NCI-H146 (cell line): Measurements from ENCODE around the gene ACOT6.
"Not testable (repeated sequence)": the region's sequence is repeated elsewhere in the genome, so short reads cannot be mapped to it uniquely, and the experiment has no call there.

Source experiments
- DNase-seq: peaks from one replicate; lab custom pipeline; 2025; lab: John Stamatoyannopoulos, UW

Gene ACOT6, protein sequence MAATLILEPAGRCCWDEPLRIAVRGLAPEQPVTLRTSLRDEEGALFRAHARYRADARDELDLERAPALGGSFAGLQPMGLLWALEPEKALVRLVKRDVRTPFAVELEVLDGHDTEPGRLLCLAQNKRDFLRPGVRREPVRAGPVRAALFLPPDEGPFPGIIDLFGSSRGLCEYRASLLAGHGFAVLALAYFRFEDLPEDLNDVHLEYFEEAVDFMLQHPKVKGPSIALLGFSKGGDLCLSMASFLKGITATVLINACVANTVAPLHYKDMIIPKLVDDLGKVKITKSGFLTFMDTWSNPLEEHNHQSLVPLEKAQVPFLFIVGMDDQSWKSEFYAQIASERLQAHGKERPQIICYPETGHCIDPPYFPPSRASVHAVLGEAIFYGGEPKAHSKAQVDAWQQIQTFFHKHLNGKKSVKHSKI

DNA sequence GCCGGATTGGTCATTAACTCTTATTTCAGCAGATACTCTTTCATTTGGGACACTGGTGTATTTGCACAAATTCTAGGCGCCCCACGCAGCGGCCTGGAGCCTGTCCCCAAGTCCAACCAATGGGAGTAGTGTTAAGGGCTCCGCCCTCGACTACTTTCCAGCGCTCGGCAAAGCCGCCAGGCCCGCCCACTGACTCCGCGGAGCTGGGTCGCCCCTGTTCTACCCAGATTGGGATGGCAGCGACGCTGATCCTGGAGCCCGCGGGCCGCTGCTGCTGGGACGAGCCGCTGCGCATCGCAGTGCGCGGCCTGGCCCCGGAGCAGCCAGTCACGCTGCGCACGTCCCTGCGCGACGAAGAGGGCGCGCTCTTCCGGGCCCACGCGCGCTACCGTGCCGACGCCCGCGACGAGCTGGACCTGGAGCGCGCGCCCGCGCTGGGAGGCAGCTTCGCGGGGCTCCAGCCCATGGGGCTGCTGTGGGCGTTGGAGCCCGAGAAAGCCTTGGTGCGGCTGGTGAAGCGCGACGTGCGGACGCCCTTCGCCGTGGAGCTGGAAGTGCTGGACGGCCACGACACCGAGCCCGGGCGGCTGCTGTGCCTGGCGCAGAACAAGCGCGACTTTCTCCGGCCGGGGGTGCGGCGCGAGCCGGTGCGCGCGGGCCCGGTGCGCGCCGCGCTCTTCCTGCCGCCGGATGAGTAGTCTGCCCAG is at the start of gene ACOT6:
ACOT6 (plus strand) TSS at position 179 of the 707 bp plus-strand sequence; CDS start at position 234, 55 bp downstream.
- DNase-seq: peak; percentile 46

DNA sequence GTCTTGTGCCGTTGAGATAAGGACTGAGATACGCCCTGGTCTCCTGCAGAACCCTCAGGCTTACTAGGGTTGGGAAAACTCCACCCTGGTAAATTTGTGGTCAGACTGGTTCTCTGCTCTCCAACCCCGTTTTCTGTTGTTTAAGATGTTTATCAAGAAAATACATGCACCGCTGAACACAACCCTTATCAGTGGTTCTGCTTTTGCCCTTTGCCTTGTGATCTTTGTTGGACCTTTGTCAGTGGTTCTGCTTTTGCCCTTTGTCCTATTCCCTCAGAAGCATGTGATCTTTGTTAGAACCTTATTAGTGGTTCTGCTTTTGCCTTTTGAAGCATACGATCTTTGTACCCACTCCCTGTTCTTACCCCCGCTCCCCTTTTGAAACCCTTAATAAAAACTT is 49.6 kb upstream of the ACOT6 start:
- not testable (repeated sequence) for DNase-seq

DNA sequence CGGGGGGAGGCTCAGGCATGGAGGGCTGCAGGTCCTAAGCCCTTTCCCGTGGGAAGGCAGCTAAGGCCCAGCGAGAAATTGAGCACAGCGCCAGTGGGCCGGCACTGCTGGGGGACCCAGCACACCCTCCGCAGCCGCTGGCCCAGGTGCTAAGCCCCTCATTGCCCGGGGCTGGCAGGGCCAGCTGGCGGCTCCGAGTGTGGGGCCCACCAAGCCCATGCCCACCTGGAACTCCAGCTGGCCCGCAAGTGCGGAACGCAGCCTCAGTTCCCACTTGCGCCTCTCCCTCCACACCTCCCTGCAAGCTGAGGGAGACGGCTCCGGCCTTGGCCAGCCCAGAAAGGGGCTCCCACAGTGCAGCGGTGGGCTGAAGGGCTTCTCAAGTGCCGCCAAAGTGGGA is 45.9 kb upstream of the ACOT6 start:
- DNase-seq: not testable (repeated sequence)

DNA sequence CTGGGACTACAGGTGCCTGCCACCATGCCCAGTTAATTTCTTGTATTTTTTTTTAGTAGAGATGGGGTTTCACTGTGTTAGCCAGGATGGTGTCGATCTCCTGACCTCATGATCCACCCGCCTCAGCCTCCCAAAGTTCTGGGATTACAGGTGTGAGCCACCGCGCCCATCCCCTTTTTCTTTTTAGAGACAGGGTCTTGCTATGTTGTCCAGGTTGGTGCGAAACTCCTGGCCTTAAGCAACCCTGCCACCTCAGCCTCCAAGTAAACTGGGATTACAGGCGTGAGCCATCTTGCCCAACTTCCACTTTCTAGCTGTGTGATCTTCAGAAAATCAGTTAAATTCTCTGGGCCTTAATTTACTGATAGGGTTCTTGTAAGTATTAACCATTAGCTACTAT is 45.4 kb upstream of the ACOT6 start:
- not testable (repeated sequence) for DNase-seq

DNA sequence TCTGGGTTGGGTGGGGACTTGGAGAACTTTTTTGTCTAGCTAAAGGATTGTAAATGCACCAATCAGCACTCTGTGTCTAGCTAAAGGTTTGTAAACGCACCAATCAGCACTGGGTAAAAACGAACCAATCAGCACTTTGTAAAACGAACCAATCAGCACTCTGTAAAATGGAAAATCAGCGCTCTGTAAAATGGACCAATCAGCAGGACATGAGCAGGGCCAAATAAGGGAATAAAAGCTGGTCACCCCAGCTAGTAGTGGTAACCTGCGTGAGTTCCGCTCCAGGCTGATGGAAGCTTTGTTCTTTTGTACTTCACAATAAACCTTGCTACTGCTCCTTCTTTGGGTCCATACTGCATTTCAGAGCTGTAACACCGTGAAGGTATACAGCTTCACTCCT is 45.0 kb upstream of the ACOT6 start:
- DNase-seq: no peak

DNA sequence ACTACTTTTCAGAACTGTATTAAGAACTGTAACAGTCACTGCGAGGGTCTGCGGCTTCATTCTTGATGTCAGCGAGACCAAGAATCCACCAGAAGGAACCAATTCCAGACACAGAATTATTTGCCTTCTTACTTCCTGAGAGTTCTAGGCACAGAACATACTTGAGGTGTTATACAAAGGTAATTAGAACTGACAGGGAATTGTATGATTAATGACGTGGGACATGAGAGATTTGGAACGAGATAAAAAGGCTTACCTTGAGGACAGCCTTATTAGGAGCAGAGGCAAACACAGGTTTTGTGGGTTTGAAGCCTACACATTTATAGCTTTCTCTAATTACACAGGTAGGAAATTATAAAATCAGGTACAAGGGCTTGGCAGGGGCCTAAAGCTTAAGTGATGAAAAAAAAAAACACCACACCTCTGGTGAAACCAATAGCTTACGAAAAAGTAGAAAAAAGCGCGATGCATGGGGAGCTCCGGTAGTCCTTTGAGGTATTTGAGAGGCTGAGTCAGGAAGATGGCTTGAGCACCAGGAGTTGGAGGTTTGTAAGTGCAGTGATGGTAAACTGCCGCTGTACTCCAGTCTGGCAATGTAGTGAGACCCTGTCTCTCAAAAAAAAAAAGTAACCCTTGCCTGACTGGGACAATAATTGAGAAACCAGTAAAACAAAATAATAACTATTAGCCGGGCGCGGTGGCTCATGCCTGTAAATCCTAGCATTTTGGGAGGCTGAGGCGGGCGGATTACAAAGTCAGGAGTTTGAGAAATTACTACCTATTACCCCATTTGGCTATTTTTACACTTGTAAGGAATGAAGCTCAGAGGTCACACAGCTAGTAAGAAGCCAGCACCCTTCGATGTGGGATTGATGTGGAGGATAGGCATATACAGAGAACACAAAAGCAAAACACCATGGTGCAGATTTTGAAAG is 44.1 kb upstream of the ACOT6 start:
- no peak for DNase-seq

DNA sequence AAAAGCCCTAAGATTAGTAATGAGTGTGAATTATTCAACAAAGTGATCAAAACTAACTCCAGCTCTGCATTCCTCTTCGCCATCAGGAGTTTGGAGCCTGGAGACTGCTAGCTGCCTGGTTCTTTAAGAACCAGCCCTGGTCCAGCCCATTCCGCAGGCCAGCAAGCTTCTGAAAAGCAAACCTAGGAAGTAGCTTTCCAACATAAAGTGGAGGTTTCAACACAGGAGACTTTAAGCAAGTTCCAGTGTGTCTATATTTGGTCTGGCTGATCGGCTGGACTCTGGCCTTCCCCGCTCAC is 43.5 kb upstream of the ACOT6 start:
- DNase-seq: not testable (repeated sequence)

DNA sequence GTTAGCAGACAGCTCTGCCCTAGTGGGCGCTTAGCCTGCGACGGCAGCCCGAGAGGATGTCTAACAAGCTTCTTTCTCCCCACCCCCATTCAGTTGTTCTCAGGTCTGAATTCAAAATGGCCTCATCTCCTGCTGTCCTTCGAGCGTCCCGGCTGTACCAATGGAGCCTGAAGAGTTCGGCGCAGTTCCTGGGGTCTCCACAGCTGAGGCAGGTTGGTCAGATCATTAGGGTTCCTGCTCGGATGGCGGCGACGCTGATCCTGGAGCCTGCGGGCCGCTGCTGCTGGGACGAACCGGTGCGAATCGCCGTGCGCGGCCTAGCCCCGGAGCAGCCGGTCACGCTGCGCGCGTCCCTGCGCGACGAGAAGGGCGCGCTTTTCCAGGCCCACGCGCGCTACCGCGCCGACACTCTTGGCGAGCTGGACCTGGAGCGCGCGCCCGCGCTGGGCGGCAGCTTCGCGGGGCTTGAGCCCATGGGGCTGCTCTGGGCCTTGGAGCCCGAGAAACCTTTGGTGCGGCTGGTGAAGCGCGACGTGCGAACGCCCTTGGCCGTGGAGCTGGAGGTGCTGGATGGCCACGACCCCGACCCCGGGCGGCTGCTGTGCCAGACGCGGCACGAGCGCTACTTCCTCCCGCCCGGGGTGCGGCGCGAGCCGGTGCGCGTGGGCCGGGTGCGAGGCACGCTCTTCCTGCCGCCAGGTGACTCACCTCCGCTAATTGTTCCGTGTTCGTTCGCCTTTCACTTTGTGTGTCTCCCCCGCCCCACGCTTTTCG is 42.9 kb upstream of the ACOT6 start, which contains the start of gene ACOT2:
ACOT2 (plus strand) TSS at position 29 of the 774 bp plus-strand sequence; CDS start at position 57, 28 bp downstream.
- DNase-seq: peak; percentile 83

DNA sequence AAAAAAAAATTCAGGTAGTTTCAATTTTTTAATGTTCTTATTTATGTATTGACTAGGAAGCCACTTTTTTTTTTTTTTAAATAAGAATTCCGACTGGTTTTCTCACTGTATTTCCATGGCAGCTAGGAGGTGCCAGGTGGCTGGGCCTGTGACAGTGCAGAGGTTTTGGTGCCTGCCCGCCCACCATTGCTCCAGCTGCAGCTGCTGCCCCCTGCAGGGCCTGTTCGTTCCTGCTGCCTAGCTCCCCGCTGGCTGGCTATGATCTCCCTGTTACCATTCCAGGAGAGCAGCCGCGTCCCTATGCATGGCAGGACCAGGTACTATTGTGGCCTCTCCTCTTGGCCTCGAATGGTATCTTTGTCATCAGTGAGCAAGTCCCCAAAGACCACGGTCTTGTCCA is 41.4 kb upstream of the ACOT6 start:
- peak; percentile 18 for DNase-seq

DNA sequence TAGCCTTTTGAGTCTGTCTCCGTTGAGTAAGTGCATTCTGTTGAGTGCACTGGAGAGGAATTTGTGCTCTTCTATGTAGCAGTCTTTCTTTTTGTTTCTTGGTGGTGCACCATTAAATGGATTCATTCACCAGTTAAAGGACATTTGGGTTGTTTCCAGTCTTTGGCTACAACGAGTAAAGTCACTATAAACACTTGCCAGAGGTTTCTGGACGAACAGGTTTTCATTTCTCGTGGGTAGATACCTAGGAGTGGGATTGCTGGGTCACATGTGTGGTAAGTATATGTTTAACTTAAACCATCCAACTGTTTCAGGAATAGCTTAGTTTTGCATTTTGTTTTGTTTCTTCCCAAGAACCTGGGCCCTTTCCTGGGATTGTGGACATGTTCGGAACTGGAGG is 39.3 kb upstream of the ACOT6 start:
- not testable (repeated sequence) for DNase-seq

DNA sequence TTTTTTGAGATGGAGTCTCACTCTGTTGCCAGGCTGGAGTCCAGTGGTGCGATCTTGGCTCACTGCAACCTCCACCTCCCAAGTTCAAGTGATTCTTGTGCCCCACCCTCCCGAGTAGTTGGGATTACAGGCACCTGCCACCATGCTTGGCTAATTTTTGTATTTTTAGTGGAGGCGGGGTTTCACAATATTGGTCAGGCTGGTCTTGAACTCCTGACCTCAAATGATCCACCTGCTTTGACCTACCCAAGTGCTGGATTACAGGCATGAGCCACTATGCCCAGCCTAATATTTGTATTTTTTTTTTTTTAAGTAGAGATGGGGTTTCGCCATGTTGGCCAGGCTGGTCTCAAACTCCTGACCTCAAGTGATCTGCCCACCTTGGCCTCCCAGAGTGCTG is 38.6 kb upstream of the ACOT6 start:
- DNase-seq: not testable (repeated sequence)

DNA sequence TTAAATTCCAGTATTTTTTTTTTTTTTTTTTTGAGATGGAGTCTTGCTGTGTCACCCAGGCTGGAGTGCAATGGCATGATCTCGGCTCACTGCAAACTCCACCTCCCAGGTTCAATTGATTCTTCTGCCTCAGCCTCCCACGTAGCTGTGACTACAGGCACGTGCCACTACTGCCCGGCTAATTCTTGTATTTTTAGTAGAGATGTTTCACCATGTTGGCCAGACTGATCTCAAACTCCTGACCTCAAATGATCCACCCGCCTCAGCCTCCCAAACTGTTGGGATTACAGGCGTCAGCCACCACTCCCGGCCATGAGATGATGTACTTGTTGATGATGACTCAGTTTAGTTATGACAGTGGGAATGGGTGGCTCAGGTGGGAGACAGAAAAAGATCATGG is 38.1 kb upstream of the ACOT6 start:
- DNase-seq: not testable (repeated sequence)

DNA sequence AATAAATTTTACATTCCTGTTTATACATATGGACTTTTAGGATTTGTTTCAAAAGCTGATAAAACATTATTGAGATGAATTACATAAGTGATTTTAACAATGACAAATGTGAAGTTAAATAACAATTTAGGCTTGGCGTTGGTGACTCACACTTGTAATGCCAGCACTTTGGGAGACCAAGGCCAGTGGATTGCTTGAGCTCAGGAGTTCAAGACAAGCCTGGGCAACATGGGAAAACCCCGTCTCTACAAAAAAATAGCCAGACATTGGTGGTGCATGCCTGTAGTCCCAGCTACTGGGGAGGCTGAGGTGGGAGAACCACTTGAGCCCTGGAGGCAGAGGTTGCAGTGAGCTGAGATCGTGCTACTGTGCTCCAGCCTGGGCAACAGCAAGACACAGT is 35.9 kb upstream of the ACOT6 start:
- no peak for DNase-seq

DNA sequence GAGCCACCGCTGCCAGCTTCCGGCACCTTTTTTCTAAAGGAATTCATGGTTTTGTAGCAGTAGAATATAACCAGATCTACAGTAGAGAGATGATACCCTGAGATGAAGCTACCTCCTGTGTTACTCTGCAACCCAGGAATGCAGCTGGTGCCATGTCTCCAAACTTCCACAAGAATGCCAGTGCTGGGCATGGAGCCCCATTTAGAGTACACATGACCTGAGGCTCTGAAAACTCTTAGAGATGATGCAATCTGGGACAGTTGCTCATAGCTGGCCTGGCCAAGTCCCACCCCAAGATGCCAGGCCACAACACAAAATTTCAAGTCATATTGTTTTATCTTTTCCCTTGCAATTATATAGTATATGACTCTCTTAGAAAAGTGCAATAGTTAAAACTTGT is 35.1 kb upstream of the ACOT6 start:
- DNase-seq: not testable (repeated sequence)

DNA sequence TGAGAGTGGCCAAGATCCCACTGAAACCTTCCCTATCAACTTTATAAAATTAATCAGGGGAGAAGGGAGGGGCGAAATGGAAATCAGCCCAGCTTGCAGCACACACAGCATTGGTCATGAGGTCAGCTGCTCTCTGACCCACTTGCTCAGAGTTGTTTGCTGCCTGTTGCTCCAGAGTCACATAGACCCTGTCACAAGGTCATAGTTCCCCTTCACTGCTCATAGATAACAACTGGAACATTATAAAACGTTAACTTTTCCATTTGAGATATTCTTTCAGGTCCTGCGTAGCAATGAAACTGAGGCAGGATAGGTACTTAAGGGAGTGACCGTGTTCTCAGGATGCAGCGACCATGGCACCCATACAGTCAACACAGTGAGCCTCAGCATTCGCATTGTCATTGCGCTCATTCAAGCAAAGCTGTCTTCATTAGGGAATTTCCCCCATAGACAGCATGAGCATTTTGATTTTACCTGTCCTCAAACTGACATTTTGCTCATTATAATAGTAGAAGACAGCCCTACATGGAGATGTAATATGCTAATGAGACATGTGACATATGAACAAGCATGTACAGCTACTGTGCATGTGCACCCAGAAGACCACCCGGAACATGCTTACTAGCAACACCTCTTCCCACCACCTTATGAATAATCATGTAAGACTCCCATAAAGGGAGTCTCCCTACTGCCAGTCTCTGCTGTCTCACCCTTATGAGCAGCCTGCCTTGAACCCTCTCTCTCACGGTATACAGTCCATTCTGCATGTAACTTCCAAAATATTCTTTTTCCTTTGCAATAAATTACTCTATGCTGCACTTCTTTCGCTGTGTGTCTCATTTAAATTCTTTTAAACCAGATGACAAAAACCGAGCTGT is 30.0 kb upstream of the ACOT6 start:
- not testable (repeated sequence) for DNase-seq

DNA sequence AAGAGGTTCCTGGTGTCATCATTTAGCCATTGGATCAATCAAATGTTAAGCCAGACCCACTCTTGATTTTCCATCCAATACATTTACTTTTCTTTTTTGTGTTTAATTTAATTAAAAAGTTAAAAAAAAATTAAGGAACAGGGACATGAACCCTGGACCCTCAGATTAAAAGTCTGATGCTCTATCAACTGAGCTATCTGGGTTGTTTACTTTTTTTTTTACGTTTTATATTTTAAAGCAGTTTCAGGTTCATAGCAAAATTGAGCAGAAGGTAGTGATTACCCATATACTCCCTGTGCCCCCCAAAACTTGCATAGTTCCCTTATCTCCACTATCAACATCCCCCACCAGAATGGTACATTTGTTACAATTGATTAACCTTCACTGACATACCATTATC is 23.6 kb upstream of the ACOT6 start:
- DNase-seq: no peak

DNA sequence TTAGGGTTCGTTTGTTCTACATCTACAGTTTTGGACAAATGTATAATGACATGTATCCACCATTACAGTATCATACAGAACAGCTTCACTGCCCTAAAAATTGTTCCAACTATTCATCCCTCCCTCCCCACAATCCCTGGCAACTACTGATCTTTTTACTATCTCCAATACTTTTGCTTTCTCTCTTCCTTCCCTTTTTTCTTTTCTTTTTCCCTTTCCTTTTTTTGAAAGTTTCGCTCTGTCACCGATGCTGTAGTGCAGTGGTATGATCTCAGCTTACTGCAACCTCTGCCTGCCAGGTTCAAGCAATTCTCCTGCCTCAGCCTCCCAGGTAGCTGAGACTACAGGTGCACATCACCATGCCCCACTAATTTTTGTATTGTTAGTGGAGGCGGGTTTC is 23.2 kb upstream of the ACOT6 start:
- no peak for DNase-seq

DNA sequence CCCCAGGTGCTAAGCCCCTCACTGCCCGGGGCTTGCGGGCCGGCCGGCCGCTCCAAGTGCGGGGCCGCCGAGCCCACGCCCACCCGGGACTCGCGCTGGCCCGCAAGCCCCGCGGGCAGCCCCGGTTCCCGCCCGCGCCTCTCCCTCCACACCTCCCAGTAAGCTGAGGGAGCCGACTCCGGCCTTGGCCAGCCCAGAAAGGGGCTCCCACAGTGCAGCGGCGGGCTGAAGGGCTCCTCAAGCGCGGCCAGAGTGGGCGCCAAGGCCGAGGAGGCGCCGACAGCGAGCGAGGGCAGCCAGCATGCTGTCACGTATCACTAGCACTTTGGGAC is 21.7 kb upstream of the ACOT6 start:
- not testable (repeated sequence) for DNase-seq

DNA sequence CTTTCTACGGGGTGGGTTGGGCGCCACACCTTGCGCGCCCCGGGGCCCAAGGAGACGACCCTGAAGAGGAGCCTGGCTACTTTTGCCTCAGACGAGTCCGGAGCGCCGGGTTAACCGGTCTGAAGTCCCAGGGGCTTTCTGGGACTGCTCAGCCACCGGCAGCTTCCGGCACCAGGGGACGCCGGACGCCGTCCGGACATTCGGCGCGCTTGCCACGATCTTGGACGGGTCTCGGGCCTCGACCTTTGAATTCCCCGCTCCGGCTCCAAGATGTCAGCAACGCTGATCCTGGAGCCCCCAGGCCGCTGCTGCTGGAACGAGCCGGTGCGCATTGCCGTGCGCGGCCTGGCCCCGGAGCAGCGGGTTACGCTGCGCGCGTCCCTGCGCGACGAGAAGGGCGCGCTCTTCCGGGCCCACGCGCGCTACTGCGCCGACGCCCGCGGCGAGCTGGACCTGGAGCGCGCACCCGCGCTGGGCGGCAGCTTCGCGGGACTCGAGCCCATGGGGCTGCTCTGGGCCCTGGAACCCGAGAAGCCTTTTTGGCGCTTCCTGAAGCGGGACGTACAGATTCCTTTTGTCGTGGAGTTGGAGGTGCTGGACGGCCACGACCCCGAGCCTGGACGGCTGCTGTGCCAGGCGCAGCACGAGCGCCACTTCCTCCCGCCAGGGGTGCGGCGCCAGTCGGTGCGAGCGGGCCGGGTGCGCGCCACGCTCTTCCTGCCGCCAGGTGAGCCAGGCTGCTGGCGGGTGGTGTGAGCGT is 20.4 kb upstream of the ACOT6 start, which contains the start of gene ACOT4:
ACOT4 (plus strand) TSS at position 184 of the 760 bp plus-strand sequence; CDS start at position 271, 87 bp downstream.
- DNase-seq: peak; percentile 50

DNA sequence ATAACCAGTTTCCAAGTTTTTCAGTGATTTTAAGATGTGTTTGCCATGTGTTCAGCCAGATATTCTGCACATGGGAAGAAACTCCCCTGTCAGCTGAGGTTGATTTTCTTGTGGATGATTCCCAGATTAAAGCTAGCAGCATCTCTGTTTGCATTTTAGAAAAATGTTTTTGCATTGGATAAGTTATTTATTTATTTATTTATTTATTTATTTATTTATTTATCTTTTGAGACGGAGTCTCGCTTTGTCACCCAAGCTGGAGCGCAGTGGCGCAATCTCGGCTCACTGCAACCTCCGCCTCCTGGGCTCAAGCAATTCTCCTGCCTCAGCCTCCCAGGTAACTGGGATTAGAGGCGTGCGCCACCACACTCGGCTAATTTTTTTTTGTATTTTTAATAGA is 17.8 kb upstream of the ACOT6 start:
- no peak for DNase-seq
